DOHH2 (cell line): ENCODE data around the gene ZNF587.
"Not testable (repeated sequence)": the region's sequence is repeated elsewhere in the genome, so short reads cannot be mapped to it uniquely, and the experiment has no call there.

Experiments used
- H3F3A ChIP-seq: fragments of 200-600 bp; sonication (generic), shearing (Covaris generic); 2 replicates; pipeline ENCODE4 v1.6.0; 2016; ENCODE audit warnings: antibody characterized with exemption, mild to moderate bottlenecking; ENCODE audit not compliant: control insufficient read depth, insufficient read depth
- H3K27ac ChIP-seq: fragments of 200-600 bp; sonication (generic); 2 replicates; pipeline ENCODE4 v1.5.1; 2014; ENCODE audit warnings: low read depth, mild to moderate bottlenecking, low read length, moderate library complexity
- H3K27me3 ChIP-seq: fragments of 200-600 bp; sonication (generic); 2 replicates; pipeline ENCODE4 v1.6.1; 2014; ENCODE audit warnings: mild to moderate bottlenecking, low read length, mixed read lengths; ENCODE audit not compliant: control insufficient read depth
- H3K36me3 ChIP-seq: fragments of 200-600 bp; sonication (generic); 2 replicates; pipeline ENCODE4 v1.6.1; 2014; ENCODE audit warnings: mild to moderate bottlenecking, low read length, moderate library complexity, mixed read lengths; ENCODE audit not compliant: control insufficient read depth
- H3K4me1 ChIP-seq: fragments of 200-600 bp; sonication (generic); 2 replicates; pipeline ENCODE4 v1.6.1; 2014; ENCODE audit warnings: mild to moderate bottlenecking, low read length, mixed read lengths; ENCODE audit not compliant: control insufficient read depth
- H3K4me2 ChIP-seq: fragments of 200-600 bp; sonication (generic); 2 replicates; pipeline ENCODE4 v1.6.0; 2014; ENCODE audit warnings: mild to moderate bottlenecking, low read length, moderate library complexity
- H3K4me3 ChIP-seq: fragments of 200-600 bp; sonication (generic); 2 replicates; pipeline ENCODE4 v1.5.1; 2014; ENCODE audit warnings: mild to moderate bottlenecking, low read length, mixed read lengths
- H3K79me2 ChIP-seq: fragments of 200-600 bp; sonication (generic); 2 replicates; pipeline ENCODE4 v1.6.1; 2014; ENCODE audit warnings: mild to moderate bottlenecking, low read length, mixed read lengths; ENCODE audit not compliant: control insufficient read depth
- H3K9me2 ChIP-seq: fragments of 200-600 bp; sonication (generic); replicated peaks from 2 replicates; pipeline ENCODE4 v1.6.1; 2014; ENCODE audit warnings: mild to moderate bottlenecking, low read length, mixed read lengths; ENCODE audit not compliant: control insufficient read depth
- H3K9me3 ChIP-seq: fragments of 200-600 bp; sonication (generic); 2 replicates; pipeline ENCODE4 v1.6.1; 2014; ENCODE audit warnings: antibody characterized with exemption, low read length, mixed read lengths; ENCODE audit not compliant: control insufficient read depth, insufficient read depth
- H4K20me1 ChIP-seq: fragments of 200-600 bp; sonication (generic); 2 replicates; pipeline ENCODE4 v1.6.0; 2014; ENCODE audit warnings: low read depth, mild to moderate bottlenecking, antibody characterized with exemption, low read length, moderate library complexity; ENCODE audit not compliant: control insufficient read depth, insufficient read depth
- EZH2phosphoT487 ChIP-seq: fragments of 200-600 bp; sonication (generic); IDR thresholded peaks from 2 replicates; pipeline ENCODE4 v1.6.1; 2017; ENCODE audit warnings: borderline replicate concordance, mild to moderate bottlenecking, antibody characterized with exemption, low read length, moderate library complexity, mixed read lengths
- TF ChIP-seq, protein P1 (sequence below): fragments of 200-600 bp; sonication (generic); IDR thresholded peaks from one replicate; pipeline ENCODE4 v1.5.1; 2014; ENCODE audit warnings: antibody characterized with exemption, mild to moderate bottlenecking, low read depth, low read length; ENCODE audit not compliant: poor library complexity, severe bottlenecking

The ZNF587 gene

DNA sequence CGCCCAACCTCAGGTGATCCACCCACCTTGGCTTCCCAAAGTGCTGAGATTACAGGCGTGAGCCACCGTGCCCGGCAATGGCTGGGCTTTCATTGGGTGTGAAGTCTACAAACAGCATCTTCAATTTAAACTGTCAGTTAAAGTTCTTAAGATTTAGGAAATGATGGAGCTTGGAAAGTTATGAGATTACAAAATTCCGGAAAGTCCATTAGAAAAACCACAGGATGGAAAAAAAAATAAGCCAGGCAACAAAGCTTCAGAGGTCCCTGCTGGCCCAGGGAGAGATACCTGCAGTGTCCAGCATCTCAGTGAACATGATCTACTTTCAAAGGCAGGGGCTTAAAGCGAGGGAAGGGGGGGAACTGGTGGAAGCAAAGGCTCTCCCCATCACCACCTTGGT is 24.1 kb upstream of the ZNF587 start:
- H3K9me3 ChIP-seq, result peaks cover 15% of the 10 kb centered on the region; the same call in 1 of the 2 replicates
- H3K9me2 ChIP-seq, result no peaks in the 10 kb centered on the region
- no peak overlapping the region for H3K4me3 ChIP-seq
- peaks cover 92% of the 10 kb centered on the region for H3K79me2 ChIP-seq
- H3F3A ChIP-seq, result no peaks in the 10 kb centered on the region
- H3K36me3 ChIP-seq, result peaks cover 80% of the 10 kb centered on the region
- H4K20me1 ChIP-seq, result no peaks in the 10 kb centered on the region
- no peak overlapping the region for H3K4me2 ChIP-seq
- TF ChIP-seq EZH2phosphoT487, result no peak
- TF ChIP-seq, protein P1, sequence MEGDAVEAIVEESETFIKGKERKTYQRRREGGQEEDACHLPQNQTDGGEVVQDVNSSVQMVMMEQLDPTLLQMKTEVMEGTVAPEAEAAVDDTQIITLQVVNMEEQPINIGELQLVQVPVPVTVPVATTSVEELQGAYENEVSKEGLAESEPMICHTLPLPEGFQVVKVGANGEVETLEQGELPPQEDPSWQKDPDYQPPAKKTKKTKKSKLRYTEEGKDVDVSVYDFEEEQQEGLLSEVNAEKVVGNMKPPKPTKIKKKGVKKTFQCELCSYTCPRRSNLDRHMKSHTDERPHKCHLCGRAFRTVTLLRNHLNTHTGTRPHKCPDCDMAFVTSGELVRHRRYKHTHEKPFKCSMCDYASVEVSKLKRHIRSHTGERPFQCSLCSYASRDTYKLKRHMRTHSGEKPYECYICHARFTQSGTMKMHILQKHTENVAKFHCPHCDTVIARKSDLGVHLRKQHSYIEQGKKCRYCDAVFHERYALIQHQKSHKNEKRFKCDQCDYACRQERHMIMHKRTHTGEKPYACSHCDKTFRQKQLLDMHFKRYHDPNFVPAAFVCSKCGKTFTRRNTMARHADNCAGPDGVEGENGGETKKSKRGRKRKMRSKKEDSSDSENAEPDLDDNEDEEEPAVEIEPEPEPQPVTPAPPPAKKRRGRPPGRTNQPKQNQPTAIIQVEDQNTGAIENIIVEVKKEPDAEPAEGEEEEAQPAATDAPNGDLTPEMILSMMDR, result no peak
- no peak overlapping the region for H3K27ac ChIP-seq
- no peaks in the 10 kb centered on the region for H3K27me3 ChIP-seq
- H3K4me1 ChIP-seq, result peaks cover 6% of the 10 kb centered on the region

DNA sequence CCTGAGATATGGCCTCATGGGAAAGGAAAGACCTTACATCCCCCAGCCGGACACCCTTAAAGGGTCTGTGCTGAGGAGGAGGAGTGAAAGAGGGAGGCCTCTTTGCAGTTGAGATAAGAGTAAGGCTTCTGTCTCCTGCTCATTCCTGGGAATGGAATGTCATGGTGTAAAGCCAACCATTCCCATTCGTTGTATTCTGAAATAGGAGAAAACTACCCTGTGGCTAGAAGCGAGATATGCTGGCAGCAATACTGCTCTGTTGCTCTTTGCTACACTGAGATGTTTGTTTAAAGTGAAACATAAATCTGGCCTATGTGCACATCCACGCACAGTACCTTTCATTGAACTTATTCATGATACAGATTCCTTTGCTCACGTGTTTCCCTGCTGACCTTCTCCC is 20.3 kb upstream of the ZNF587 start:
- H4K20me1 ChIP-seq, result no peaks in the 10 kb centered on the region
- peaks cover 47% of the 10 kb centered on the region for H3K36me3 ChIP-seq
- H3K4me2 ChIP-seq, result no peak overlapping the region
- no peak overlapping the region for H3K4me3 ChIP-seq
- TF ChIP-seq, protein P1, result no peak
- no peak for TF ChIP-seq EZH2phosphoT487
- H3K79me2 ChIP-seq, result peaks cover 75% of the 10 kb centered on the region
- no peaks in the 10 kb centered on the region for H3K9me2 ChIP-seq
- H3K4me1 ChIP-seq, result no peaks in the 10 kb centered on the region
- H3F3A ChIP-seq, result no peaks in the 10 kb centered on the region
- no peaks in the 10 kb centered on the region for H3K27me3 ChIP-seq
- peaks cover 15% of the 10 kb centered on the region; the same call in 1 of the 2 replicates for H3K9me3 ChIP-seq
- no peak overlapping the region for H3K27ac ChIP-seq

DNA sequence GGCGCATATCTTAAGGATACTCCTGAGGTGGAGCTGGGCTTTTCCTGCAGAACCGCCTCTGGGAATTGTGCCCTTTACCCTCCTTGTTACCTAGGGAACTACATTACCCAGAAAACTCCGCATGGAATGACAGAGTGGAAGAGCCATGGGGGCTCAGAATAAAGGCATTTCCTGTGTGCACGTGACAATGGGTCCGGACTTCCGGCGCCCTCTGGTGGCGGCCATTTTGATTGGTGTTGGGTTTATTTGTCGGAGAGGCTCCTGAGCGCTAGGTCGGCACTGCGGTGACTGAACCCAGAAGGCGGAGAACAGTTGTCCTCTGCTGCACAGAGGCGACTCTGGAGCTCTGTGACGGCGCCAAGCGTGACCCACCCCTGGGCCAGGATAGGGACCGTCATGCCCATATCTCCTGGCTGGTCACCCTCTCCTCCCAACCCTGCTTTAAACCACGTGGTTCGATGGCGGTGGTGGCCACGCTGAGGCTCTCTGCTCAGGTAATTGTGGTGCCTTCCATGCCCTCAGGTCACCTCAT is 19.5 kb upstream of the ZNF587 start, which contains the start of gene ZNF587B:
Gene ZNF587B, plus strand, starts transcription at position 229 of the 532 bp plus-strand sequence. Its CDS starts 230 bp downstream, at position 459.
- Histone ChIP-seq H3K4me3 (no peak within 1 kb of the TSS), H3K9me3 (peaks cover 15% of the 10 kb centered on the region; the same call in 1 of the 2 replicates)

DNA sequence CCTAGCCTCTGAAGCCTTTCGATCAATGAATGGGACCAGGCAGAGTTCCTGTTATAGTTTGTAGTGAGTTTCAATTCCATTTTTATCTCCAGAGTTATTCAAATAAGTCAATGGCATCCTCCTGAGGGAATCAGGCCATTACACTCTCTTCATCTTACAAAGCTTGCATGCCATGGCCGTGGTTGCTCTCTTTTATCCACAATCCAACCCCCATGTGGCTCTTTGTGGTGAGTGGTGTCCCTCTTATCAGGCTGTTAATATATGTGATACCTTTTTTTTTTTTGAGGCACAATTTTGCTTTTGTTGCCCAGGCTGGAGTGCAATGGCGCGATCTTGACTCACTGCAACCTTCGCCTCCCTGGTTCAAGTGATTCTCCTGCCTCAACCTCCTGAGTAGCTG is 12.7 kb upstream of the ZNF587 start:
- not testable (repeated sequence) for H3F3A ChIP-seq, H3K9me2 ChIP-seq, H3K4me1 ChIP-seq, H4K20me1 ChIP-seq, H3K9me3 ChIP-seq, H3K27me3 ChIP-seq, H3K4me2 ChIP-seq, H3K4me3 ChIP-seq, H3K27ac ChIP-seq
- peaks cover 23% of the 10 kb centered on the region for H3K36me3 ChIP-seq
- peaks cover 26% of the 10 kb centered on the region for H3K79me2 ChIP-seq

More for the DNA sequence above, 19.5 kb upstream of the ZNF587 start, which contains the start of gene ZNF587B:
- Histone ChIP-seq H3K79me2 (peaks cover 67% of the 10 kb centered on the region), H3K36me3 (peaks cover 38% of the 10 kb centered on the region), H3K4me1 (no peaks in the 10 kb centered on the region), H3F3A (no peaks in the 10 kb centered on the region), H4K20me1 (no peaks in the 10 kb centered on the region), H3K27ac (no peak within 1 kb of the TSS), H3K9me2 (no peaks in the 10 kb centered on the region), H3K4me2 (no peak within 1 kb of the TSS), H3K27me3 (no peaks in the 10 kb centered on the region)
- TF ChIP-seq, protein P1, result peak; percentile 65
- no peak for TF ChIP-seq EZH2phosphoT487

DNA sequence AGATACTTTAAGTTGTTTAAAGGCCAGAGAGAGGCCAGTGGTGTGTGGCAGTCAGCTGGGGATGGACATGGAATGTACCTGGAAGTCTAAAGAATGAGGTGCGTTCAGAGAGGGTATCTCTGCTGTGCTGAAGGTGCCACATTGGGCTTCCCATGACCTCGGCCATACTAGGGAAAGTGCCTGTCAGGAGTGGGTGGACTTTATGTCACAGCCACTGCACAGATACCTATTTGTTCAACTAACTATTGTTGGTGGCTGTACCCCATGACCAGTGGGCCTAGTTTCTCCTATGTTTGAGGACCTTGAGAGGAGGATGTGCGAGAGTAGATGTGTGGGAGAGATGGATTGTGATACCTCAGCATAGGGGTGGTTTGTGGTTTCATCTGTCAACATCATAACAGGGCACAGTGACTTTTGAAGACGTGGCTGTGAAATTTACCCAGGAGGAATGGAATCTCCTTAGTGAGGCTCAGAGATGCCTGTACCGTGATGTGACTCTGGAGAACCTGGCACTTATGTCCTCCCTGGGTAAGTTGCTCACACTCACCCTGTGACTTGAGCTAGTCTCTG is 11.0 kb upstream of the ZNF587 start:
- not testable (repeated sequence) for H3K4me2 ChIP-seq, H4K20me1 ChIP-seq, H3K27ac ChIP-seq, H3F3A ChIP-seq, H3K4me1 ChIP-seq, H3K4me3 ChIP-seq, H3K9me3 ChIP-seq, H3K27me3 ChIP-seq, H3K9me2 ChIP-seq
- peaks cover 28% of the 10 kb centered on the region for H3K79me2 ChIP-seq
- peaks cover 37% of the 10 kb centered on the region for H3K36me3 ChIP-seq
